Testis (tissue), 3 donors: ENCODE results near the gene CREBRF. TPM values are rescaled to one million over a fixed set of nuclear protein-coding genes. Genes with fewer than 3 reads are reported as not detected.

ENCODE experiments used
- DNase-seq: peaks from one replicate; pipeline ENCODE4 v3.0.0-alpha.2; 2019
- H3K27ac ChIP-seq, 2 donors: fragments of 200-600 bp; sonication (generic); one replicate each; pipeline ENCODE4 v1.5.1; 2019
- H3K27me3 ChIP-seq: fragments of 200-600 bp; sonication (generic); one replicate; pipeline ENCODE4 v1.5.1; 2019
- H3K36me3 ChIP-seq: fragments of 200-600 bp; sonication (generic); one replicate; pipeline ENCODE4 v1.5.1; 2017; ENCODE audit warnings: low read depth; ENCODE audit errors: missing control alignments
- H3K4me1 ChIP-seq: fragments of 200-600 bp; sonication (generic); one replicate; pipeline ENCODE4 v1.5.1; 2019
- H3K4me3 ChIP-seq, 2 donors: fragments of 200-600 bp; sonication (generic); one replicate each; pipeline ENCODE4 v1.5.1; 2017 to 2019
- H3K9me3 ChIP-seq: fragments of 200-600 bp; sonication (generic); one replicate; pipeline ENCODE4 v1.5.1; 2017
- POLR2A ChIP-seq: fragments of 450-650 bp; IDR thresholded peaks from one replicate; pipeline ENCODE4 v1.6.1; 2017; ENCODE audit warnings: antibody characterized with exemption, mild to moderate bottlenecking, moderate library complexity
- WGBS, 2 donors: methylation state at CpG; one replicate each; pipeline ENCODE4 v1.1.5; 2018; 5-methylcytosine and 5-hydroxymethylcytosine counted together
- intact Hi-C: fragments of 100-400 bp; cut with DNase I; formaldehyde crosslinking; loops from one replicate; pipeline ENCODE4 v1.15.1; 2023; ENCODE audit warnings: low total_unique reads
- polyA plus RNA-seq: library from polyadenylated mRNA; stranded (reverse); fragments of 350-450 nt; fragmentation: Illumina TruSeq; extraction: RNeasy Lipid Tissue Mini Kit (QIAGEN cat#74804); gene quantifications from one replicate; pipeline ENCODE4 v1.2.3, GENCODE V29; 2014; ENCODE audit warnings: low read depth, low replicate concordance; ENCODE audit not compliant: insufficient read depth
- total RNA-seq, 2 donors: library from RNA; depleted of rRNA; stranded (reverse); fragments of >200 nt; gene quantifications; one replicate each; pipeline ENCODE4 v1.2.3, GENCODE V29; 2016
- TF ChIP-seq, protein P1 (sequence below), 3 experiments: fragments of 450-650 bp in 2 of 3; fragments of 200-600 bp in 1 of 3; sonication (generic) in 1 of 3; IDR thresholded peaks; one replicate each; pipeline ENCODE4 v1.5.1; 2016 to 2019; ENCODE audit warnings: antibody characterized with exemption in 3 of 3, mild to moderate bottlenecking in 2 of 3, moderate library complexity in 1 of 3

Gene CREBRF
- total and polyA plus RNA-seq, 3 donors from 2014 or later: 24.2 to 58.4 (median 55.6) TPM

DNA sequence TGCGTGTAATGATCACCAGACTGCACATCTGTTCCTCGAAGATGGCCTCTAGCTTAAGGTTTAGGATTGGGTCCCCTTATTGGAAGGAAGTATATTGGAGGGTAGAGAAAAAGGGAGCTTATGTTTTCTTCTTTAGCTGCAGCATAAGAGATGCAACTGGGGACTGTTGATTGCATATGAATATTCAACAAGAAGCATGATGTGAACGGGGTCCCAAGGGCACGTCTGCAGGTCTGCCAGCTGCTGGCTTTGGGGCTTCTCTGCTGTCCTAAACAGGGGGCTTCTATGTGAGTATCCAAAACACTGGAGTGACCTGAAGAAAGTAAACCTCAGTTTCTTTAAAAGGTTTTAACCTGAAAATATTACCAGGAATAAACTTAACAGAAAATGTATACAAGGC, 84.6 kb downstream of the CREBRF start:
- no peaks in the 10 kb centered on the region for H3K36me3 ChIP-seq
- H3K4me1 ChIP-seq: no peaks in the 10 kb centered on the region
- no peak overlapping the region for H3K4me3 ChIP-seq
- WGBS, 2 donors: 59 to 87% methylated on average over 3 to 4 of the region's 4 CpGs
- no peak overlapping the region for H3K27ac ChIP-seq
- TF ChIP-seq POLR2A: no peak
- TF ChIP-seq, protein P1, sequence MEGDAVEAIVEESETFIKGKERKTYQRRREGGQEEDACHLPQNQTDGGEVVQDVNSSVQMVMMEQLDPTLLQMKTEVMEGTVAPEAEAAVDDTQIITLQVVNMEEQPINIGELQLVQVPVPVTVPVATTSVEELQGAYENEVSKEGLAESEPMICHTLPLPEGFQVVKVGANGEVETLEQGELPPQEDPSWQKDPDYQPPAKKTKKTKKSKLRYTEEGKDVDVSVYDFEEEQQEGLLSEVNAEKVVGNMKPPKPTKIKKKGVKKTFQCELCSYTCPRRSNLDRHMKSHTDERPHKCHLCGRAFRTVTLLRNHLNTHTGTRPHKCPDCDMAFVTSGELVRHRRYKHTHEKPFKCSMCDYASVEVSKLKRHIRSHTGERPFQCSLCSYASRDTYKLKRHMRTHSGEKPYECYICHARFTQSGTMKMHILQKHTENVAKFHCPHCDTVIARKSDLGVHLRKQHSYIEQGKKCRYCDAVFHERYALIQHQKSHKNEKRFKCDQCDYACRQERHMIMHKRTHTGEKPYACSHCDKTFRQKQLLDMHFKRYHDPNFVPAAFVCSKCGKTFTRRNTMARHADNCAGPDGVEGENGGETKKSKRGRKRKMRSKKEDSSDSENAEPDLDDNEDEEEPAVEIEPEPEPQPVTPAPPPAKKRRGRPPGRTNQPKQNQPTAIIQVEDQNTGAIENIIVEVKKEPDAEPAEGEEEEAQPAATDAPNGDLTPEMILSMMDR (IDR thresholded peaks at IDR 0.05): no peak
- intact Hi-C loops: no loop called here
- H3K27me3 ChIP-seq: no peaks in the 10 kb centered on the region
- no peaks in the 10 kb centered on the region for H3K9me3 ChIP-seq
- DNase-seq: no peak

- TF ChIP-seq, protein P1 (IDR thresholded peaks at IDR 0.05): no peak
- TF ChIP-seq POLR2A: no peak
- no peaks in the 10 kb centered on the region for H3K4me1 ChIP-seq
These were observed 87.4 kb downstream of the CREBRF start for GRCh38 chr5:173143567-173143966.

GRCh38 chr5:173144200-173145176, 88.3 kb downstream of the CREBRF start, which contains the start of gene BNIP1:
TSS of gene BNIP1 (plus strand) at chr5:173144531. CDS start at chr5:173144546, 15 bp downstream.
- peak within 1 kb of the TSS; percentile 74 to 94 for H3K4me3 ChIP-seq
- TF ChIP-seq POLR2A: no peak
- TF ChIP-seq, protein P1 (IDR thresholded peaks at IDR 0.05): peak; percentile 90 to 99 (median 95)
- no peaks in the 10 kb centered on the region for H3K27me3 ChIP-seq
- no peaks in the 10 kb centered on the region for H3K36me3 ChIP-seq
- WGBS, 2 donors: 0% methylated on average over 40 to 48 of the region's 48 CpGs
- H3K27ac ChIP-seq: peak within 1 kb of the TSS; percentile 86 to 88
- no peaks in the 10 kb centered on the region for H3K4me1 ChIP-seq
- no peaks in the 10 kb centered on the region for H3K9me3 ChIP-seq
- intact Hi-C loops: no loop called here
- peak; percentile 98 for DNase-seq

More at GRCh38 chr5:173143567-173143966, 87.4 kb downstream of the CREBRF start:
- intact Hi-C loops: no loop called here
- Histone ChIP-seq H3K27me3 (no peaks in the 10 kb centered on the region), H3K36me3 (no peaks in the 10 kb centered on the region), H3K27ac (no peak overlapping the region), H3K9me3 (no peaks in the 10 kb centered on the region), H3K4me3 (no peak overlapping the region)
- DNase-seq: no peak
- WGBS, 2 donors: 49 to 77% methylated on average over 8 of the region's 8 CpGs

DNA sequence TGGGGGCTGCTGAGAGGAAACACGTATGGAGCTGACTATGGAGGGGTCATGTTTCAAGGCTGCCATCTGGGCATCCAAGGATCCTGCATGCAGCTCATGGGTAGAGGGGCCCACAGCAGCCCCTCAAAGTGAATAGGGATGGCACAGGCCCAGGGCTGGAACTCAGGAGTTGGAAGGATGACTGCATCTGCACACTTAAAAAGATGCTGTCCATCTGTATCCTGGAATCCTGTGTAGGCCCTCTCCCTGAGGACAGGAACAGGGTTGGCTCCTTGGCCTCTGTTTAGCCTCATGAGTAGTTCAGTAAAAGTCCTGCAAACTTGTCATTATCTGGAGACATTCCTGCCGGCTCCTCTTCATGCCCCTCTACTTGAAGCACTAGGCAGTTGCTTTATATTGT, 92.2 kb downstream of the CREBRF start:
- H3K4me3 ChIP-seq: no peak overlapping the region
- no peak for TF ChIP-seq POLR2A
- TF ChIP-seq, protein P1 (IDR thresholded peaks at IDR 0.05): no peak
- intact Hi-C loops: no loop called here
- H3K9me3 ChIP-seq: no peaks in the 10 kb centered on the region
- no peak for DNase-seq
- H3K27ac ChIP-seq: no peak overlapping the region
- 56 to 64% methylated on average over 2 of the region's 2 CpGs for WGBS, 2 donors
- H3K27me3 ChIP-seq: no peaks in the 10 kb centered on the region
- no peaks in the 10 kb centered on the region for H3K4me1 ChIP-seq
- no peaks in the 10 kb centered on the region for H3K36me3 ChIP-seq
